Germinal center (tissue), 1 donor: ENCODE data around the gene NOL6.
"Not testable (repeated sequence)": the region's sequence is repeated elsewhere in the genome, so short reads cannot be mapped to it uniquely, and the experiment has no call there.

Source experiments
- DNase-seq: peaks from one replicate; pipeline ENCODE4 v3.0.0; 2012; ENCODE audit warnings: mixed read lengths, low spot score

The NOL6 gene

GRCh38 chr9:33435821-33436277 lies 37.9 kb downstream of the NOL6 start:
- DNase-seq, result no peak

GRCh38 chr9:33434317-33435105 lies 39.2 kb downstream of the NOL6 start:
- DNase-seq, result no peak

DNA sequence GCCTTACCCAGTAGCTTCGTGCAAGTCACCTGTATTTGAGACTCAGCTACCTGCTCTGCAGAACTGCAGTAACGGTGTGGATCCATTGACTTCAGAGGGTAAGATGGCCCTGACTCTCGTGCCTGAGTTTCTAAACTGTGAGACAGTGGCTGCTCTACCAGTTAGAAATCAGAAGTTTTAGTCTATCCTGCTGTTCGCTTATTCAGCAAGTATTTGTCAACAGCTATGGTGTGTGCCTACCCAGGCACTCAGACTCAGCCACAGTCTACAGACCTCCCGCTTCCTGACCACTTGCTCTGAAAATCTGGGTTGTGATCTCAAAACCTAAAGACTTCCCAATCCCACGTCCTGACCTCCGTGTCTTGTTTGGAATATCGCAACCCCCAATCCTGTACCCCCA lies 39.9 kb downstream of the NOL6 start:
- DNase-seq, result no peak

GRCh38 chr9:33431420-33431819 lies 42.3 kb downstream of the NOL6 start:
- DNase-seq, result no peak

DNA sequence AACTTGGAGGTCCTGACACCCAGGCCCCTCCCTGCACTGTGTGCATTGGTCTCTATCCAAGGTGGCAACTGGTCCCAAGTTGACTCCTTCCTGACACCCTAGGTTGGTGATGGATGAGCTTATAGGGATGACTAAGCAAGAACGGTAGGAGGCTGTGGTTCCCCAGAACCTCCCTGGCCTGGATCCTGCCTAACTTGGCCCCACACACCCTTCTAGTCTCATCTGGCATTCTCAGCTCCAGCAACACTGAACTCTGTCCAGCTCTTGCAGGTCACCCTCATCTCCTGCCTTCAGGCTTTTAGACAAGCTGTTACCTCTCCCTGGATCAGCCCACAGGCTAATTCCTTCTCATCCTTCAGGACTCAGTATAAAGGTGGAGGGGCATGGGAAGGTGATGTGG lies 42.8 kb downstream of the NOL6 start:
- DNase-seq, result no peak

GRCh38 chr9:33429256-33429985 lies 44.3 kb downstream of the NOL6 start:
- no peak for DNase-seq

GRCh38 chr9:33426843-33427293 lies 46.9 kb downstream of the NOL6 start:
- DNase-seq, result no peak

- no peak for DNase-seq
Observed at GRCh38 chr9:33425128-33425533, 48.6 kb downstream of the NOL6 start.

DNA sequence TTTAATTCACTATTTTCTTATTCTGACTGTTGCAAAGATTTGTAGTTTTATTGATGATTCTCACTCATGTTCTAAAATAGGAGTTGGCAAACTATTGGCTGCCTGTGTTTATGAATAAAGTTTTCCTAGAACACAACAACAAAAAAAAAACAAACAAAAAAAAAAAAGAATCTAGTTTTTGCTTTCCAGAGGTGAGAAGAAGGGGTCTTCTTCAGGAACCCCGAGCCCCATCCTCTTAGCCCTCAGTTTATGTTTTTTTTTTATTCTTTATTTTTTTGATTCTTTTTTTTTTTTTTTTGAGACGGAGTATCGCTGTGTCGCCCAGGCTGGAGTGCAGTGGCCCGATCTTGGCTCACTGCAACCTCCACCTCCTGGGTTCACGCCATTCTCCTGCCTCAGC lies 49.2 kb downstream of the NOL6 start:
- DNase-seq, result not testable (repeated sequence)

GRCh38 chr9:33424043-33424442 lies 49.7 kb downstream of the NOL6 start:
- not testable (repeated sequence) for DNase-seq

DNA sequence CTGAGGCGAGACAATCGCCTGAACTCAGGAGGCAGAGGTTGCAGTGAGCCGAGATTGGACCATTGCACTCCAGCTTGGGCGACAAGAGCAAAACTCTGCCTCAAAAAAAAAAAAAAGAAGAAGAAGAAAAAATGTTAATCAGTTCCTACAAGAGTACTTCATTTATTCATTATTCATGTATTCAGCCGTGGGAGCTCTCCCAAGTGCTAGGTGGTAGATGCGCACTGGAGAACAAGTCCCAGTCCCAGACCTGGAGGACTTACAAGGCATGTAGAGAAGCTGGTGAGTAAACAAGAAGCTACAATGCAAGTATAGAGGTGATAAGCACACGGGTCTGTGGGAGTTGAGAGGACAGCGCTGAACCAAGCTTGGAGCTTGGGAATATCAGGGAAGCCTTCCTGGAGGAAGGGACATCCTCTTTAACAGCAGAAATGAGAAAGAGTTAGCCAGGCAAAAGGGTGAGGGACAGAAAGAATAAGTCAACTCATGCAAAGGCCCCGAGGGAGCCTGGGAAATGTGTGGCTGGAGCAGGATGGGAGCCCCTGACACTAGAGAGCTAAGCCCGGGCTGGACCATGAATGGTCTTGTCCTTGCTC lies 53.9 kb downstream of the NOL6 start:
- DNase-seq, result no peak

DNA sequence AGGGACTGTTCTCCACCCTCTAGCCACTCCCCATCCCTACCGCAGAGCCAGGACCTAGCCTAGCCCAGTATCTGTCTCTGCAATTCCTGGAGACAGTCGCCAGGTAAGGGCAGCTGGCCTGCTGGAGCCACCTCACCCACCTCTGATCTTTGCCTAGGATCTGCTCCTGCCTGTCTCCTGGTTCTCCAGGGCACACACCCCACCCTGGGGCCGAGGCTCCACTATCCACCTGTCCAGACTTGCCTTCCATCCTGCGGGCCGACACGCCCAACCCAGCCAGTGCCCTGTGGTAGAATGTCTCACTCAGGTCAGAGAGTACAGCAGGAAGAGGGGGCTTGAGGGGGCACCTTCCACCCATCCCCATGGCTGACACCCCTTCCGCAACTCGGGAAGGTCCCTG lies 55.6 kb downstream of the NOL6 start:
- DNase-seq, result no peak

- DNase-seq, result no peak
Observed at GRCh38 chr9:33416996-33417395, 56.7 kb downstream of the NOL6 start.

DNA sequence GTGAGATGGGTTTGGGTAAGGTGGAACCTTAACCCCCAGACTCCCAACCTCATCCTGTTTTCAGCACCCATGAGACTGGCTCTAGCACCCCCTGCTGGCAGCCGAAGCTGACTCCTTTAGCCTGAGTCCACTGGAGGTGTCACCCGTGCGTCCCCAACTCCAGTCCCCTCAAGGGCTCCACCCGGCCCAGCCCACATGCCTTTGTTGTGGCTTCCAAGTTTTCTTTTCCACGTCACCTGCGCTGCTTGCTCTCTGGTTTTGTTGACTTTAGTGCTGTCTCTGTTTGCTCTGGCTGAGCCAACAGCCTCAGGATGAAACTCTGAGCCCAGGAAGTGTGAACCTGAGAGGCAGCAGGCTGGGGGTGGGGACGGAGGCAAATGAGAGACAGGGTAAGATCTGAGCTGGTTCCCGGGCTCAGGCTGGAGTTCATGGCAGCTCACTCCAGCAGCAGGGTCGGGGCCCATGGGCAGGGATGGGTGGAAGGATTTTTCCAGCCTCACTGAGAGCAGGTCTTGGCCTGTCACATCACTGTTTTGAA lies 58.2 kb downstream of the NOL6 start:
- peak; percentile 70 for DNase-seq

DNA sequence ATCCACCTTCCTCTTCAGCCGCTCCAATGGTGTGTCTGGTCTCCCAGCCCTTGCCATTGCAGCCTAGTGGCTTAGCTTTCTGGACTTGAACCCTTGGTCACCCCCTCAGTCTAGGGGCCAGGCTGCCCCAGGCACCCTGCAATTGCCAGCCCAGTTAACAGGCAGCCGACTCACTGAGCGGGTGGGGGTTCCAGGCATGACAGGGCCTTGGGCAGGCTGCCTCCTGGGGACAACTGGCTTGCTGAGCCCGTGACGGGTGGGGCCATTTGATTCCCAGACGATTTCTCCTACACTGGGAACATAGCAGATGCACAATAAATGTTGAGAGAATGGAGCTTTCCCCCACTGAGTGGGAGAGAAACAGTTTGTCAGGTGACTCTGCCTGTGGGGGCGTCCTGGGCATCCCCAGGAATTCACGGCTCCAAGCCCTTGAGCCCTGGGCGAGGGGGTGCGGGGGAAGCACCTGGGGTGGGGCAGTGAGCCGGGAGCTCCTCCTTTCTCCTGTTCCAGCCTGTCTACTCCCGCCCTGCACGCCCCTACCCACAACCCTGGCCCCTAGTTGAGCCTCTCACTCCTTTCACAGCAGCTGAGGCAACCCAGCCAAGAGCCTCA lies 58.7 kb downstream of the NOL6 start:
- DNase-seq, result no peak

DNA sequence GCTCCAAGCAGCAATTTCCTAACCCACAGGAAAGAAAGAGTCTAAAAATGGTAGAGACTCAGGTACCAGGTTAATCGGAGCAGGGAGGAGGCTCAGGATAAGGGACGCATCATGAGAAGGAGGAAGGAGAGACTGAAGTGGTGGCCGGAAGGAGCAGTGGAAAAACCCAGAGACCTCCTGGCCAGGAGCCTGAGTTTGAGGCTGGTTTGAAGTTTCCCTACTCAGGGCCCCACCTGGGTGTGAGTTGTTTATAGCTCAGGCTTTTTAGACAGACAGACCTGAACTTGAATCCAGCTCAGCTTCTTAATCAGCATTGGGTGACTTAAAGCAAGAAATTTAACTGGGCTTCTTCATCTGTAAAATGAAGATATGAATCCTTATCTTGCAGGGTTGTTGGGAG lies 59.5 kb downstream of the NOL6 start:
- no peak for DNase-seq
